ENCODE measurements around the gene PKD1L1. TPM values are rescaled to one million over a fixed set of nuclear protein-coding genes. Genes with fewer than 3 reads are reported as not detected.
A peak's percentile ranks its signal among the peaks of the same experiment; 100 is the strongest.

Gene PKD1L1
- total RNA-seq, 1 experiment from 2014 or later: 0.17 TPM

DNA sequence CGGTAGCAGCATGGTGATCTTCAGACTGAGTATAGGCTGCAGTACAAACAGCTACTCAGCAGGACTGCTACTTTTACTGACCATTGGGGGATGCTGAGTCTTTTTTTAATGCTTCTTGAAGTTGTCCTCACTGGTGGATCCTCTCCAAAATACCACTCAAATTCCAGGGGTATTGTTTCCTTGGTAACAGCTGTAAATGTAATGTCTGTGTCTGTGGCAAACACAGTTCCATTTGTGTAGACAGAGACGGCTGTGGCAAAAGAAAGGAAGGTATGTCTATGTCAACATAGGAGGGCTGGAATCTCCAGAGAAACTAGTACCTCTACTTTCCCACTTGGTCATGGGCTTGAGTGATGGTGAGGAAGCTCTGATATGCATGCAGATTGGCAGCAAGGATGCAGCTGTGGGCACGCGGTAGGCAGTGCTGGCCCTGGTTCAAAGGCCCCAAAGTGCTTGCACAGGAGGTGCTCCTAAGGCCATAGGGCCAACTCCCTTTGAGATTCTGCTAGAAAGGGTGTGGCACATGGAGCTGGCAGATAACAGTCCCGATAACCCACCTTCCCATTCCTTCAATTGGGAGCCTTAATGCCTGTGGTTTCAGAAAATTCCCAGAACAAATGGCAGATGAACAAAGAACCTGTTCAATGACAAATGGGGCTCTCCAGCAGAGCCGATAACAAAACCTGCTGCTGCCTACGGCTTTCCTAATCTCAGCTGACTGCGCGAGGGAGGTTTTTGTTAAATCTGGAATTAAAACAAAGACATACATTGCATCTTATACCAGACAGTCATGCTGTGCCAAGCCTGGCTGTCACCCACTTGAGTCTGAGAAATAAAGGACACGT is 43.0 kb downstream of the PKD1L1 start:
- DNase-seq (ENCODE audit: low read depth): no peak

DNA sequence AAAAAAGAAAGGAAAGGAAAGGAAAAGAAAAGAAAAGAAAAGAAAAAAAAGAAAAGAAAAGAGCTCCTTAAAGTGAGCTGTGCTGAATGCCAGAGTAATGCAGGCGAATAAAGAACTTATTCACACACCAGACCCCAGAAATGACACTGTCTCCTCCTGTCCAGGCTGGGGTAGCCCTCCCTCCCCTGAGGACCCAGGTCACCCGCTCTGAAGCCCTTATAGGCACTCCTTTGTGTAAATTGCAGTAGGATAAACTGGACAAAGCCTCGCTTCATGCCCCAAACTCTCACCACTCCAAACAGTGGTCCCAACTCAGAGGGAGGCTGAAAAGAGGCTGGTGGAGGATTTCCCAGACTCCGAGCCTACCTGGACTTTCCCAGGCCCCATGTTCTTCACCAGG is 46.3 kb downstream of the PKD1L1 start:
- DNase-seq (ENCODE audit: low read depth): no peak

DNA sequence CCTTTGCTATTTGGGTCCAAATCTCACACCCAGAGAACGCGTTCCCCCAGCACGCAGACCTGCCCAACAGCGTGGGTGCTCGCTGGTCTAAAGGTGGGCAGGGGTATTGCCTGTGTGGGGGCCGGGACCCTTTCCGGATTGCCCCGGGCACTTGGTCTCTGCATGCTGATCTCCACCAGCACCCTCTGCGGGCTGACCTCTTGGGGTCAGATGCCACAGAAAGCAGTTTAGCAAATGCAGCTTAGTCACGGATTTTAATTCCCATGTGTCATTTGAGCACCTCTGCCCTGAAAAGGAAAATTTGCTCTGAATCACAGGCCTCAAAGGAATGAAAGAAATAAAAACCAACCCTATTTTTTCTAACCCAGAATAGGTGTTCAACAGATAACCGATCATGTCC is 46.7 kb downstream of the PKD1L1 start:
- peak; percentile 74 for DNase-seq (ENCODE audit: low read depth)

DNA sequence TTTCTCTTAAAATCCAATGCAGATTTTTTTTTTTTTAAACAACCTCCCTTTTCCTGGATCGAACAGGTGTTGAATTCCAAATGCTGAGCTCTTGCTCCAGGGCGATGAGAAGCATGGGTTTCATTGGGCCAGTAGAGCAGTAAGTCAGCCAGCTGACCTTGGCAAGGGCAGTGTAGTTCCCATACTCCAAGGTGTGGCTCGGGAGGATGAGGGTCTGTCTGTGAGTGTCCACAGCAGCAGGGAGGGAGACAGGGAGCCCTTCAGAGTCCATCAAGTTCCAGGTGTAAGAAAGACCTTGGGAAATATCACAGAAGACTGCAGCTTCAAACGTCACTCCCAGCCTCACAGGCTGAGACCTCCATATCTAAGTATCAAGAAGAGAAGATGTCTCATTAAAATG is 50.4 kb downstream of the PKD1L1 start:
- no peak for DNase-seq (ENCODE audit: low read depth)

- DNase-seq (ENCODE audit: low read depth): no peak
Measured at GRCh38 chr7:47896809-47897423, 51.4 kb downstream of the PKD1L1 start.

DNA sequence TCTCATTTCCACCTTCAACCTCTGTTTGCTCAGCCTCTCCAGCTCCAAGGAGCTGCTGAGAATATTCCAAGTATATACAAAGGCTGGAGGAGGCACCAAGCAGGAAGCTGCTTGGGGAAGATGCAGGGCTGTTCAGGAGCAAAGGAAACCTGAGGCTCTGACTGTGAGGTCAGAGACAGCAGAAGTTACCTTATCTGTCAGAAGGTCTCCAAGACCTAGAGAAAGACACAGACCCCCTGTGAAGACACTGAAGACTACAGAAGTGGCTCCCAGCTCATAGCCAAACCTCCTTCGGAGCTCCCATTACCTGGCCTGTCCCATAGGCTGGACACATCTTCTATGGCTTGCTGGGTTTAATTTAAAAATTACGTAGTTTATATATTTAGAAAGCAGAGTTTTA is 53.2 kb downstream of the PKD1L1 start:
- no peak for DNase-seq (ENCODE audit: low read depth)

DNA sequence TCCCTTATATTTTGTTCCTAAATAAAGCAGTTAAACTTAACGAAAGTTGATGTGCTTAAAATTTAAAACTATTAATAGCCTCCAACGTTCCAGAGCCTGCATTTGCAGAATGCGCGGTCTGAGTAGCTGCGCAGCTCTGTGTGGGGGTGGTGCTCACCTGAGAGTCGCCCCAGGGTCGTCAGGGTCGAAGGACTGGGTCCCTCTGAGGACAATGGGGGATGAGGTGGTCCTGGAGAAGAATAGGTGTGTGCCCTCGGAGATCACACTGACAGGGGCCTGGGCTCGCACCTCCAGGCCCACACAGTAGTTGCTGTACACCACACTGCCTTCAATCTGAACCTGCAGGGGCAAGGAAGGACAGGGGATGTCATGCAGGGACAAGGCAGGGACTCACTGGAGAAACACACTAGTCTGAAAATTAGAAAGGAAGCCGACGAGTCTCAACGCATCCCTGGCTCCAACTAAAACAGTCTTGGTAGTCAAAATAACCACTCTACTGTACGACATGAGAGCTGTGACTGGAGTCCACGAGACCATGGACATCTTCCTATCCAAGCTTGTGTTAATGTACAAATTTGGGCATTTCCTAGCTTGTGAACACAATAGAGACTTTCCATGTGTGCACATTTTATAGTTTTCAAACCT is 54.4 kb downstream of the PKD1L1 start:
- DNase-seq (ENCODE audit: low read depth): no peak

DNA sequence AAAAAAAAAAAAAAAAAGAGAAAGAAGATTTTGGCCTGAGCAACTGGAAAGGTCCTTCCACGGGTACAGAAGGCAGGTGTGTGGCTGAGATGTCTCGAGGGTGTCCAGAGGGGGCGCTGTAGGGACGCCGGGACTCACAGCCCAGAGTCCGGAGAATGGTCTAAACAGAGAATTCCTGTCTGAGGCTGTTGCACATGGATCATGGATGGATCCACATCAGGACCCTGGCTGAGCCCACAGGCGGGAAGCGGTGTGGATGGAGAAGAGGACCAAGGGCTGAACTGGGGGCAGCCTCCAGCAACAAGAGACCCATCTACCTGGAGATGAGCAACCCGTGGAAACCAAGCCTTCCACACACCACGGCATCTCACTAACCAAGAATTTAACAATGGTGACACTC is 55.0 kb downstream of the PKD1L1 start:
- peak; percentile 63 for DNase-seq (ENCODE audit: low read depth)

GRCh38 chr7:47890606-47891005 is 57.7 kb downstream of the PKD1L1 start:
- no peak for DNase-seq (ENCODE audit: low read depth)

DNA sequence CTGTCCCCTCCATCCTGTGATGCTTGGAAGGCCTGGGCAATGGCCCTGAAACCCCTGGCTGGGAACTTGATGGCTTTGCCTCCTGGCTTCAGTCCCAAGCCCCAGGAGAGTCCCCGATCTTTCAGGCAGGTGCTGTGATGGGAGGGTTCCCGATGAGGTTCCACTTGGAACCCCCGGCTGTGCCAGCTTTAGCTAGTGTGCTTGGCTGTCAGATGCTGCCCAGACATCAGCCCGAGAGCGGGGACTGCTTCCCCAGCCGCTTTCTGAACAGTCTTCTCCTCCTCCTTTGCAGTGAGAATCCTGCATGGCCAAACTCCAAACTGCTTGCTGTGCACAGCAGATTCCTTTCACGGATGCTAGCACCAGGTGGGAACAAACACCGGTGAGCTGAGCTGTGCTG is 58.1 kb downstream of the PKD1L1 start:
- no peak for DNase-seq (ENCODE audit: low read depth)

GRCh38 chr7:47889723-47890122 is 58.5 kb downstream of the PKD1L1 start:
- no peak for DNase-seq (ENCODE audit: low read depth)

DNA sequence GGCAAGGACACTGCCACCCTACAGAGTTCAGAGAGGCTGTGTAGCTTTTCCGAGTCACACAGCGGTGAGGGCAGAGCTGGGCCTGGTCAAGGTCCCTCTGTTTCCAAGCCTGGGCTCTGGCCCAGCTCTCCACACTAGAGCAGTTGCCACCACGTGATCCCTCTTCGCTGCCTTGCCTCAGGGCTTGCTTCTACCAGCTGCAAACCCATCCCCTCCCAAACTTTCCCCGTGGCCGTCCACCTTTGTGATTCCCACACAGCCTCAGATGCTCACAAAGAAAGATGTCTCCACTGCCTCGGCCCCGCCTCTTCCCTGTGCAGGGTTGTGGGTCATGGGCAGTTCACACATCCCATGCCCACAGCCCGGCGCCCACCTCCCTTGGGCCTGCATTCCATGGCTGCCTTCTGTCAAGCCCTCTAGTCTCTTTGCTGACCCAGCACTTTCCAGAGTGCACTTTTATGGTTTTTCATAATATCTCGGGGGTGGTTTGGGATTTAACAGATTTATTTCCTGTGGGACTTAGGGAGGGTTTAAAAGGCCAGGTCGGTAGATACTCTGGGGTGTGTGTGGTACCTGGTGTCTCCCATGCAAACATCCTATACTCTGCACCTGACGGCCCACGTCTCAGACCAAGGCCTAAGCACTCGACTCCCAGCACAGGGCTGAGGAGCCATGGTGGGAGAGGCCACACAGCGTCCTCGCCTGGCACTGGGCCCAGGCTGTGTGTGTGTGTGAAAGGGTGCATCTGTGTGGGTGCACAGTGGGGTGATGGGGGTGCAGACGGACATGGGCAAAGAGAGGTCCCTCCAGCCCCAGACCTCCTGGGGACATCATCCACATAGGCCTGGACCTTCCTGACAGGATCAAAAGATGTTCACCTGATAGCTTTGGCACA is 59.6 kb downstream of the PKD1L1 start:
- DNase-seq (ENCODE audit: low read depth): no peak

GRCh38 chr7:47887016-47887640 is 61.1 kb downstream of the PKD1L1 start:
- no peak for DNase-seq (ENCODE audit: low read depth)

DNA sequence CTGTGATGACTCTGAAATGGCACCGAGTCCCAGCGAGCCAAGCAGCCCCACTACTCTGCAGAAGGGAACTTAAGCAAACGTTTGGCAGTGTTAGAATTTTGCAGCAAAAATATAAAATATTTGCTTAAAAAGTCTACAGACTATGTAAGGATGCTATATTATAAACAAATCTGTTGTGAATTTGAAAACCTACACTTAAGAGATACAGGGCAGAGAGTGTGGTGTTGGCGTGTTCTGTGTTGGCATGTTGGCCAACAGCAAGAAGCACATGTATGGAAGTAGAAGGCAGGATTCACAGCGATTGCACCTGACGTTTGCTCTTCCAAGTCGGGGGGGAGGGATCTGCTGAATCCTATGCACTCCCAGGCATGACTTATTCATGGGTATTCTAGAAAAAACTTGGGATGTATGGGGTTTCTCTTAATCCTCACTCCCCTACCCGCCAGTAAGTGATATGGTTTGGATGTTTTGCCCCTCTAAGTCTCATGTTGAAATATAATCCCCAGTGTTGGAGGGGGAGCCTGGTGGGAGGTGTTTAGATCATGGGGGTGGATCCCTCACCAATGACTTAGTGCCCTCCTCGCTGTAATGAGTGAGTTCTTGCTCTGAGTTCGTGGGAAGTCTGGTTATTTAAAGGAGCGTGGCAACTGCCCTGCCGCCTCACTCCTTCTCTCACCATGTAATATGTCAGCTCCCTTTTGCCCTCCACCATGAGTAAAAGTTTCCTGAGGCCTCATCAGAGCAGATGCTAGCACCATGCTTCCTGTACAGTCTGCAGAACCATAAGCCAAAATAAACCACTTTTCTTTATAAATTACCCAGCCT is 62.1 kb downstream of the PKD1L1 start:
- DNase-seq (ENCODE audit: low read depth): no peak

DNA sequence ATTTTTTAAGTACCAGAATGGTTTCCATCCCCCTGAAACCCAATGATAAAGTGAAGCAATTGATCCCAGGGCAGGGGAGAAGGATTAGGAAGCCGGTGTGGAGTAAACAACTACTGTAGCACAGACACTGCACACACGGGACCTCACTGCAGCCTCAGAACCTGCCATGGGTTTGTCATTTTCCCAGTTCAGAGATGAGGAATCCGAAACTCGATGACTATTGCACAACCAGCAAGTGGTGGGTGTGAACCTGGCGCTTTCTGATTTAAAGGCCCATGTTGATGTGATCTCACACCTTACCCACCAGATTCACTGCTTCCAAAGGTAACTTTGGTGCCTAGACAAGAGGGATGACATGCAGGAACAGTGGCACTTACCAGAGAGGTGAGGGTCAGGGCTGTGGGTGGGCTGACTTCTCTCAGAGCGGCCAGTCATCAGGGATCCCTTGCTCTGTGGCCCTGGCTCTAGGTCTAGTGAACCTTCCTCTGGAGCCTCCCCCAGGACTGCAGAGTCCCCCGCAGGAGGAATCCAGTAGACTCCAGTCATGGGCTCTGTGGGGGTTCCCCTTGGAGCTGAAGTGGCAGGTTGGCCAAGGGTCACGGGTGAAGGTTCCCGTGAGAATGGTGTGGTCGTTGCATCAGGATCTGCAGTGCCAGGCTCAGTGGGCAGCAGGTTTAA is 62.8 kb downstream of the PKD1L1 start:
- no peak for DNase-seq (ENCODE audit: low read depth)

- DNase-seq (ENCODE audit: low read depth): no peak
Measured at GRCh38 chr7:47884675-47885074, 63.6 kb downstream of the PKD1L1 start.

- no peak for DNase-seq (ENCODE audit: low read depth)
Measured at GRCh38 chr7:47882635-47883034, 65.6 kb downstream of the PKD1L1 start.

DNA sequence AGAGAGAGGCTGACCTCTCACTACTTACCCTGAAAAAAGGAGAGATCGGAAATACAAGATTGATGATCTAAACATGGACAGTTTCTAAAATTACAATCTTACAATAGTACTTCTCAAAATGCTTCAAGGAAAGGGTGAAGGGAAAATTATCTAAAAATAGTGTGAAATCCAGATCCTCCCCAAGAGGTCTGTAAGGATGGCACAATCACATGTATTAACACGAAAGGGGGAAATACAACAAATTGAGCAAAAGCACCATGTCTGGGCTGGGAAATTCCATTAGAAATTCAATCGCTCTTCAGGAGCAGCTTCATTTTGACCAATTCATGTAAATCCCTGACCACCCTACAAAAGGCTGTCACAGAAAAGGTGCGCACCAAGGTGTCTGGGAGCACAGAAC is 67.0 kb downstream of the PKD1L1 start:
- DNase-seq (ENCODE audit: low read depth): no peak

GRCh38 chr7:47878662-47879061 is 69.6 kb downstream of the PKD1L1 start:
- DNase-seq (ENCODE audit: low read depth): no peak

DNA sequence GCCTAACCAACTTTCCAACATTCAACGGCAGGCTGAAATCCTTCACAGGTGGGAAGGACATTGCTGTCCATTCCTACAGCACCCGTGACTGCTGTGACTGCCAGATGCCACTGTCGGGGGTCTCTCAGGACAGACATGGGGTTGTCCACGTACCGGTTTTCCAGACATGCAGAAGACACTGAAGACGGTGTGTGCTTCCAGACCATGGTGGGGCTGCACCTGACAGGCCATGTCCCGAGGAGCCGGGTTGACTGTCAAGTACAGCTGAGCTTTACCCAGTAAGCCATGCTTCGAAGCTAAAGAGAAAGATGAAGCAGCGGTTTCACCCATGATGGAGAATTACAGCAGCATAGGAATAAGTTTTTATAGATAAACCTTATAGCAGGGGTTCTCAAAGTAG is 70.9 kb downstream of the PKD1L1 start:
- DNase-seq (ENCODE audit: low read depth): no peak
